Measurements from ENCODE around the gene MRPS34.

GRCh38 chr16:1759511-1759910 lies 13.4 kb downstream of the MRPS34 start:
- TF ChIP-seq, protein P1, sequence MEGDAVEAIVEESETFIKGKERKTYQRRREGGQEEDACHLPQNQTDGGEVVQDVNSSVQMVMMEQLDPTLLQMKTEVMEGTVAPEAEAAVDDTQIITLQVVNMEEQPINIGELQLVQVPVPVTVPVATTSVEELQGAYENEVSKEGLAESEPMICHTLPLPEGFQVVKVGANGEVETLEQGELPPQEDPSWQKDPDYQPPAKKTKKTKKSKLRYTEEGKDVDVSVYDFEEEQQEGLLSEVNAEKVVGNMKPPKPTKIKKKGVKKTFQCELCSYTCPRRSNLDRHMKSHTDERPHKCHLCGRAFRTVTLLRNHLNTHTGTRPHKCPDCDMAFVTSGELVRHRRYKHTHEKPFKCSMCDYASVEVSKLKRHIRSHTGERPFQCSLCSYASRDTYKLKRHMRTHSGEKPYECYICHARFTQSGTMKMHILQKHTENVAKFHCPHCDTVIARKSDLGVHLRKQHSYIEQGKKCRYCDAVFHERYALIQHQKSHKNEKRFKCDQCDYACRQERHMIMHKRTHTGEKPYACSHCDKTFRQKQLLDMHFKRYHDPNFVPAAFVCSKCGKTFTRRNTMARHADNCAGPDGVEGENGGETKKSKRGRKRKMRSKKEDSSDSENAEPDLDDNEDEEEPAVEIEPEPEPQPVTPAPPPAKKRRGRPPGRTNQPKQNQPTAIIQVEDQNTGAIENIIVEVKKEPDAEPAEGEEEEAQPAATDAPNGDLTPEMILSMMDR (IDR thresholded peaks at IDR 0.05; ENCODE audit: low read length): no peak
- no peak for TF ChIP-seq EZH2 (optimal IDR thresholded peaks at IDR 0.05; ENCODE audit: low read depth, low read length)
